Neural progenitor cell (in vitro differentiated cells): Measurements from ENCODE around the gene MYL9. TPM values are rescaled to one million over a fixed set of nuclear protein-coding genes. Genes with fewer than 3 reads are reported as not detected.

Experiments used
- DNase-seq: peaks from one replicate; pipeline ENCODE4 v3.0.0-alpha.2; 2016; ENCODE audit warnings: low spot score
- H2AFZ ChIP-seq: fragments of 200-600 bp; sonication (generic); replicated peaks from 2 replicates; pipeline ENCODE4 v1.6.1; 2016; ENCODE audit warnings: antibody characterized with exemption
- H3F3A ChIP-seq: fragments of 200-600 bp; sonication (generic); 2 replicates; pipeline ENCODE4 v1.6.1; 2016; ENCODE audit warnings: antibody characterized with exemption, low read depth
- H3K27ac ChIP-seq: fragments of 200-600 bp; sonication (generic); 2 replicates; pipeline ENCODE4 v1.5.1; 2016; ENCODE audit warnings: mild to moderate bottlenecking
- H3K27me3 ChIP-seq: fragments of 200-600 bp; sonication (generic); 2 replicates; pipeline ENCODE4 v1.6.1; 2016; ENCODE audit warnings: mild to moderate bottlenecking, moderate library complexity
- H3K36me3 ChIP-seq: fragments of 200-600 bp; sonication (generic); 2 replicates; pipeline ENCODE4 v1.5.1; 2016
- H3K4me1 ChIP-seq: fragments of 200-600 bp; sonication (generic); 2 replicates; pipeline ENCODE4 v1.6.1; 2016; ENCODE audit warnings: mixed run types
- H3K4me2 ChIP-seq: fragments of 200-600 bp; sonication (generic); 2 replicates; pipeline ENCODE4 v1.6.1; 2016
- H3K4me3 ChIP-seq: fragments of 200-600 bp; sonication (generic); 2 replicates; pipeline ENCODE4 v1.5.1; 2016
- H3K79me2 ChIP-seq: fragments of 200-600 bp; sonication (generic); 2 replicates; pipeline ENCODE4 v1.6.1; 2016; ENCODE audit warnings: low read depth
- H3K9ac ChIP-seq: fragments of 200-600 bp; sonication (generic); 2 replicates; pipeline ENCODE4 v1.6.1; 2016
- H3K9me3 ChIP-seq: fragments of 200-600 bp; sonication (generic); 2 replicates; pipeline ENCODE4 v1.5.1; 2016; ENCODE audit warnings: low read depth
- H4K20me1 ChIP-seq: fragments of 200-600 bp; sonication (generic); 2 replicates; pipeline ENCODE4 v1.6.1; 2016; ENCODE audit warnings: low read depth
- H3K27ac Mint-ChIP-seq: 3 replicates; pipeline ENCODE4 v1.8.0; 2021; ENCODE audit warnings: mixed read lengths
- H3K27me3 Mint-ChIP-seq: 2 replicates; pipeline ENCODE4 v1.8.0; 2022; ENCODE audit warnings: low read depth, mild to moderate bottlenecking, inconsistent platforms, moderate library complexity, mixed read lengths; ENCODE audit not compliant: insufficient read depth
- H3K36me3 Mint-ChIP-seq: 3 replicates; pipeline ENCODE4 v1.8.0; 2021; ENCODE audit warnings: mixed read lengths
- H3K4me1 Mint-ChIP-seq: 3 replicates; pipeline ENCODE4 v1.8.0; 2021; ENCODE audit warnings: mixed read lengths
- H3K4me3 Mint-ChIP-seq: 3 replicates; pipeline ENCODE4 v1.8.0; 2021; ENCODE audit warnings: mild to moderate bottlenecking, moderate library complexity, mixed read lengths
- H3K9me3 Mint-ChIP-seq: 3 replicates; pipeline ENCODE4 v1.8.0; 2020; ENCODE audit warnings: mixed read lengths
- CTCF ChIP-seq: fragments of 200-600 bp; sonication (generic); IDR thresholded peaks from 2 replicates; pipeline ENCODE4 v1.5.1; 2017; ENCODE audit warnings: antibody characterized with exemption, mild to moderate bottlenecking
- EZH2 ChIP-seq: fragments of 200-600 bp; sonication (generic); IDR thresholded peaks from 2 replicates; pipeline ENCODE4 v1.6.1; 2017; ENCODE audit warnings: antibody characterized with exemption, mild to moderate bottlenecking, moderate library complexity
- EZH2phosphoT487 ChIP-seq: fragments of 200-600 bp; sonication (generic); IDR thresholded peaks from 2 replicates; pipeline ENCODE4 v1.6.1; 2017; ENCODE audit warnings: antibody characterized with exemption
- total RNA-seq: library from RNA; depleted of rRNA; stranded (reverse); fragments of >200 nt; gene quantifications from 2 replicates; pipeline ENCODE4 v1.2.3, GENCODE V29; 2015; ENCODE audit warnings: low replicate concordance

Gene MYL9
- total RNA-seq = 12.4 and 22.9 TPM in 2 replicates

DNA sequence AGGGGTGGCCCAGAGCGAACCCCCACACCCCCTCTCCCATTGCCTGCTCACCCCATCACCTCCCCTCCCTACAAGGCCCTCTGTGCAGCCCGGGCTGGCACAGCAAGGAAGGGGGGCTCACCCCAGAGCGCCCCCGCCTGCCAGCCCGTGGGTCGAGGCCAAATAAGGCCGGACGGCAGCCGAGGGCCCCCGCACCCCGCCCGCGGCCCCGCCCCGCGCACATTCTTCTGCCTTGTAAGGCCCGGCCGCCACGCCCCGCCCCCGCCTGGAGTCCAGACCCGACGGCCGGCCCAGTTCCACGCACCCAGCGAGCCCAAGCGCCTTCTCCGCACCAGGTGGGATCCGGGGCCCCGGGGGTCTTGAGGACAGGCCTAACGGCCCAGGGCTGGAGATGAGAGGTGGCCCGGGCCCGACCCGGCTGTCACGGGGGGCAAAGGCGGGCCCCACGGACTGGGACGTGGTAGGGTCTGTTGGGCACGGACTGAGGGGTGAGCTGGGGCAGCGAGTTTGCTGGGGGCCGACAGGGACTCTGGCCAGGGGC is at the start of gene MYL9:
Gene MYL9, plus strand, starts transcription at position 293 of the 541 bp plus-strand sequence. CDS start 3,366 bp downstream, outside the sequence.
- peak within 1 kb of the TSS; percentile 88 for H3K4me2 ChIP-seq
- peaks cover 26% of the 10 kb centered on the region for H4K20me1 ChIP-seq
- peaks cover 3% of the 10 kb centered on the region for H3F3A ChIP-seq
- peak within 1 kb of the TSS; percentile 59 for H3K9ac ChIP-seq
- H3K9me3 ChIP-seq = no peaks in the 10 kb centered on the region
- peak within 1 kb of the TSS; percentile 44 for H3K27ac ChIP-seq
- no peaks in the 10 kb centered on the region for H3K9me3 Mint-ChIP-seq
- H3K36me3 ChIP-seq = no peaks in the 10 kb centered on the region
- peaks cover 5% of the 10 kb centered on the region for H3K27me3 Mint-ChIP-seq
- peaks cover 28% of the 10 kb centered on the region for H3K4me1 Mint-ChIP-seq
- TF ChIP-seq EZH2 = no peak
- TF ChIP-seq EZH2phosphoT487 = no peak
- no peak for TF ChIP-seq CTCF
- H3K4me3 Mint-ChIP-seq = peak within 1 kb of the TSS; percentile 78
- peaks cover 26% of the 10 kb centered on the region for H3K4me1 ChIP-seq
- H3K79me2 ChIP-seq = peaks cover 15% of the 10 kb centered on the region
- H3K36me3 Mint-ChIP-seq = no peaks in the 10 kb centered on the region
- peak; percentile 86 for DNase-seq
- peak within 1 kb of the TSS; percentile 81 for H2AFZ ChIP-seq
- peak within 1 kb of the TSS; percentile 65 for H3K4me3 ChIP-seq
- H3K27ac Mint-ChIP-seq = peak within 1 kb of the TSS; percentile 81
- no peaks in the 10 kb centered on the region for H3K27me3 ChIP-seq

GRCh38 chr20:36491901-36492617 is 49.3 kb upstream of the MYL9 start:
- DNase-seq = no peak
- Mint-ChIP-seq H3K27ac (no peak overlapping the region), H3K9me3 (no peaks in the 10 kb centered on the region), H3K4me1 (peaks cover 26% of the 10 kb centered on the region), H3K27me3 (peaks cover 4% of the 10 kb centered on the region), H3K36me3 (peaks cover 12% of the 10 kb centered on the region), H3K4me3 (no peak overlapping the region)
- Histone ChIP-seq H3K4me1 (no peaks in the 10 kb centered on the region), H3K27me3 (no peaks in the 10 kb centered on the region), H3K4me2 (no peak overlapping the region), H3K9me3 (no peaks in the 10 kb centered on the region), H2AFZ (no peak overlapping the region), H3K4me3 (no peak overlapping the region), H3K27ac (peak overlapping the region; percentile 34), H4K20me1 (peaks cover 98% of the 10 kb centered on the region), H3K79me2 (peaks cover 80% of the 10 kb centered on the region), H3K9ac (no peak overlapping the region), H3F3A (peaks cover 17% of the 10 kb centered on the region), H3K36me3 (no peaks in the 10 kb centered on the region)
- TF ChIP-seq EZH2phosphoT487 (no peak), CTCF (no peak), EZH2 (no peak)

DNA sequence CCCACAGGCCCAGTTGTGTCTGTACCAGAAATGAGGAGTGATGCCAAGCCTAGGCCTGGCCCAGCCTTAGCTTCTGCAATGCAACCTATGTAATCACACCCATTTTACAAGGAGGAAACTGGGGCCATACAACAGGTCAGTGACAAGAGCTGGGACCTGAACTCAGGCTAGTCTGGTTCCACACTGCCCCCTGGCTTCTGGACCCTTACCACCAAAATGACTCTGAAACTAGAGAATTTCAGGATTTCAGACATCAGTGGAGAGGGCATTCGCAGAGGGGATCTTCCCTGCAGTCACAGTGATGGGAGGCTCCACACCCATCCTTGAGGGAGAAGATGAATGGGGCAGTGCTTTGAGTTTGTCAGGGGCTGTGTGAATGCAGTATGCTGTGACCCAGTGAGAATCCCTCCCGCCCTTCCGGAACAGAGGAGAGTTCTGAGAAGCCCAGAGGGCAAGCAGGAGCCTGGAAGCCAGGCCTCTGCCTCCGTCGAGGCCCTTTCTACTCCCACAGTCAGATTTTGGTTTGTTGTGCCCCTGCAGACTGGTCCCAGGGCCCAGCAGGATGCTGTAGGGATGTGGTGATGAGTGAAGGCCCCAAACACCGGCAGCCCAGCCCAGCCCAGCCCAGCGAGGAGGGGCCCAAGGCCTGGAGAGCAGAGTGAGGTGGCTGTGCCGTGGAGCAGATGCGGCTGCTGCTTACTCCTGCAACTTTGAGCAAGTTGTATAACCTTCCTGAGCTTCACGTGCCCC is 48.1 kb upstream of the MYL9 start:
- Mint-ChIP-seq H3K9me3 (no peaks in the 10 kb centered on the region), H3K4me1 (peaks cover 30% of the 10 kb centered on the region), H3K4me3 (no peak overlapping the region), H3K27ac (no peak overlapping the region), H3K27me3 (peaks cover 2% of the 10 kb centered on the region), H3K36me3 (peaks cover 14% of the 10 kb centered on the region)
- Histone ChIP-seq H3K4me2 (no peak overlapping the region), H3K27me3 (no peaks in the 10 kb centered on the region), H3K4me1 (peaks cover 11% of the 10 kb centered on the region), H3K36me3 (no peaks in the 10 kb centered on the region), H3K9me3 (no peaks in the 10 kb centered on the region), H2AFZ (no peak overlapping the region), H3F3A (peaks cover 25% of the 10 kb centered on the region), H3K9ac (no peak overlapping the region), H3K79me2 (peaks cover 70% of the 10 kb centered on the region), H4K20me1 (peaks cover 96% of the 10 kb centered on the region), H3K27ac (peak overlapping the region; percentile 74), H3K4me3 (no peak overlapping the region)
- TF ChIP-seq CTCF (peak; percentile 60), EZH2 (no peak)
- peak; percentile 57 for DNase-seq
